WTC11 (cell line): ENCODE measurements around the gene ALMS1. TPM values are rescaled to one million over a fixed set of nuclear protein-coding genes. Genes with fewer than 3 reads are reported as not detected.

Source experiments
- ATAC-seq: fragments of 200-7000 bp; cut with Tn5 transposase; 2 replicates; pipeline ENCODE4 v1.10.0; 2021; ENCODE audit warnings: mild to moderate bottlenecking, moderate library complexity
- CTCF ChIA-PET: fragments of 300-600 bp; sonication (Branson Sonifier 250); formaldehyde crosslinking; loops from one replicate; lab custom pipeline; 2021; ENCODE audit warnings: antibody characterized with exemption; lab: Charles Lee
- POLR2A ChIA-PET: fragments of 350-600 bp; sonication (Branson Sonifier 250); formaldehyde crosslinking; loops from one replicate; lab custom pipeline; 2021; ENCODE audit warnings: antibody characterized with exemption; lab: Charles Lee
- DNase-seq: peaks from one replicate; pipeline ENCODE4 v3.0.0; 2021; ENCODE audit warnings: low spot score
- H3K27ac Mint-ChIP-seq: 2 replicates; pipeline ENCODE4 v1.8.0; 2021; ENCODE audit warnings: mixed read lengths
- H3K27me3 Mint-ChIP-seq: 2 replicates; pipeline ENCODE4 v1.8.0; 2021; ENCODE audit warnings: low read depth, mild to moderate bottlenecking, moderate library complexity, mixed read lengths
- H3K36me3 Mint-ChIP-seq: 2 replicates; pipeline ENCODE4 v1.8.0; 2021; ENCODE audit warnings: mixed read lengths
- H3K4me1 Mint-ChIP-seq: 2 replicates; pipeline ENCODE4 v1.8.0; 2022; ENCODE audit warnings: mixed read lengths
- H3K4me3 Mint-ChIP-seq: 2 replicates; pipeline ENCODE4 v1.8.0; 2021; ENCODE audit warnings: mild to moderate bottlenecking, moderate library complexity, mixed read lengths
- H3K9me3 Mint-ChIP-seq: 2 replicates; pipeline ENCODE4 v1.8.0; 2021; ENCODE audit warnings: mixed read lengths
- CREM ChIP-seq: sonication (generic); formaldehyde crosslinking; IDR thresholded peaks from 2 replicates; pipeline ENCODE4 v1.8.1; 2022; ENCODE audit warnings: mild to moderate bottlenecking, missing genetic modification reagents, moderate library complexity
- GABPB1 ChIP-seq: sonication (generic); formaldehyde crosslinking; IDR thresholded peaks from 2 replicates; pipeline ENCODE4 v1.8.1; 2023; ENCODE audit warnings: mild to moderate bottlenecking, missing genetic modification reagents
- GRHL2 ChIP-seq: fragments of 250-450 bp; sonication (Bioruptor Pico); IDR thresholded peaks from 2 replicates; pipeline ENCODE4 v1.8.0; 2022; ENCODE audit warnings: mild to moderate bottlenecking, moderate library complexity; ENCODE audit not compliant: insufficient replicate concordance, severe bottlenecking
- RORB ChIP-seq: fragments of 250-450 bp; sonication (Bioruptor Pico); IDR thresholded peaks from 2 replicates; pipeline ENCODE4 v1.9.0; 2021; ENCODE audit warnings: mild to moderate bottlenecking
- SMAD4 ChIP-seq: sonication (generic); formaldehyde crosslinking; IDR thresholded peaks from 2 replicates; pipeline ENCODE4 v1.8.0; 2022; ENCODE audit warnings: mild to moderate bottlenecking, missing genetic modification reagents
- TP53 ChIP-seq: sonication (generic); formaldehyde crosslinking; IDR thresholded peaks from 2 replicates; pipeline ENCODE4 v1.8.1; 2023; ENCODE audit warnings: mild to moderate bottlenecking, missing genetic modification reagents
- ZBTB21 ChIP-seq: sonication (generic); formaldehyde crosslinking; IDR thresholded peaks from 2 replicates; pipeline ENCODE4 v1.8.1; 2023; ENCODE audit warnings: mild to moderate bottlenecking, missing genetic modification reagents, borderline replicate concordance
- ZNF219 ChIP-seq: sonication (generic); formaldehyde crosslinking; IDR thresholded peaks from 2 replicates; pipeline ENCODE4 v1.8.0; 2023; ENCODE audit warnings: missing genetic modification reagents, mild to moderate bottlenecking, borderline replicate concordance
- ZNF232 ChIP-seq: sonication (generic); formaldehyde crosslinking; IDR thresholded peaks from 2 replicates; pipeline ENCODE4 v1.8.0; 2022; ENCODE audit warnings: mild to moderate bottlenecking, missing genetic modification reagents
- total RNA-seq: library from RNA; stranded (reverse); gene quantifications from 3 replicates; pipeline ENCODE4 v1.2.3, GENCODE V29; 2021
- TF ChIP-seq, protein P1 (sequence below): sonication (generic); formaldehyde crosslinking; IDR thresholded peaks from 2 replicates; pipeline ENCODE4 v1.8.0; 2022; ENCODE audit warnings: mild to moderate bottlenecking, missing genetic modification reagents
- TF ChIP-seq, protein P2 (sequence below): fragments of 250-450 bp; sonication (Bioruptor Pico); conservative IDR thresholded peaks from 2 replicates; pipeline ENCODE4 v1.9.0; 2021; ENCODE audit warnings: mild to moderate bottlenecking
- TF ChIP-seq, protein P3 (sequence below): fragments of 250-450 bp; sonication (Bioruptor Pico); IDR thresholded peaks from 2 replicates; pipeline ENCODE4 v1.8.0; 2021; ENCODE audit warnings: mild to moderate bottlenecking
- TF ChIP-seq, protein P4 (sequence below): fragments of 250-450 bp; sonication (Bioruptor Pico); IDR thresholded peaks from 2 replicates; pipeline ENCODE4 v1.9.0; 2021; ENCODE audit warnings: mild to moderate bottlenecking, borderline replicate concordance
- TF ChIP-seq, protein P5 (sequence below): sonication (generic); formaldehyde crosslinking; IDR thresholded peaks from 2 replicates; pipeline ENCODE4 v1.8.0; 2022; ENCODE audit warnings: mild to moderate bottlenecking, missing genetic modification reagents
- TF ChIP-seq, protein P6 (sequence below): sonication (generic); formaldehyde crosslinking; IDR thresholded peaks from 2 replicates; pipeline ENCODE4 v1.8.1; 2022; ENCODE audit warnings: low read depth, missing genetic modification reagents, borderline replicate concordance
- TF ChIP-seq, protein P7 (sequence below): sonication (generic); formaldehyde crosslinking; IDR thresholded peaks from 2 replicates; pipeline ENCODE4 v1.8.1; 2022; ENCODE audit warnings: mild to moderate bottlenecking, moderate library complexity, missing genetic modification reagents
- TF ChIP-seq, protein P8 (sequence below): fragments of 250-450 bp; sonication (Bioruptor Pico); IDR thresholded peaks from 2 replicates; pipeline ENCODE4 v1.9.0; 2021; ENCODE audit warnings: mild to moderate bottlenecking
- TF ChIP-seq, protein P9 (sequence below): fragments of 250-450 bp; sonication (Bioruptor Pico); IDR thresholded peaks from 2 replicates; pipeline ENCODE4 v1.9.0; 2021; ENCODE audit warnings: moderate library complexity, mild to moderate bottlenecking, inconsistent platforms, borderline replicate concordance

Gene ALMS1
- total RNA-seq, 1 experiment from 2014 or later: 37.3 TPM

DNA sequence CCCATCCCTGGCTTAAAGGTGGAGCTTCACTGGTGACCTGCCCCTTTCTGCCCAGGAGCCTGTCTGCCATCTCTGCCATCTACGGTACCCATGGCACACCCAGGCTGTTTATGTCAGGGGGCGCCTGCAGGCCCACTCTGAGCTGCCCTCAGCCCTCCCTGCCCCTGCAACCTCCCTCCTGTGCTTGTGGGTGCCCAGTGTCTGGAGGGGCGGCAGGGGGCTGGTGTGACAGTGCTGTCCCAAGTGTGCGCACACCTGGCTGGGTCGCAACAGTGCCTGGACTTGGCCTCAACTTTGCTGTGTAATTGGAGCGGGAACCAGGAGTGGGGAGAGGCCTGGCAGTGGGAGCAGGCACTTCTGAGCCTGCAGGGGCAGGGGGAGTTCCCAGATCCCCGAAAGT is 102.4 kb downstream of the ALMS1 start:
- CTCF ChIA-PET: no interaction called here

More for the DNA sequence above, 102.4 kb downstream of the ALMS1 start:
- H3K9me3 Mint-ChIP-seq: peaks cover 4% of the 10 kb centered on the region; the same call in 1 of the 2 replicates
- peaks cover 20% of the 10 kb centered on the region for H3K4me1 Mint-ChIP-seq
- ATAC-seq (no peak), DNase-seq (no peak)
- H3K36me3 Mint-ChIP-seq: peaks cover 31% of the 10 kb centered on the region
- TF ChIP-seq GABPB1 (CRISPR knock-in tag) (no peak), SMAD4 (no peak), ZNF232 (CRISPR knock-in tag) (no peak), ZBTB21 (CRISPR knock-in tag) (no peak), GRHL2 (CRISPR knock-in tag) (no peak), CREM (no peak), TP53 (CRISPR knock-in tag) (no peak), RORB (CRISPR knock-in tag) (no peak), ZNF219 (CRISPR knock-in tag) (no peak)
- TF ChIP-seq, protein P1, sequence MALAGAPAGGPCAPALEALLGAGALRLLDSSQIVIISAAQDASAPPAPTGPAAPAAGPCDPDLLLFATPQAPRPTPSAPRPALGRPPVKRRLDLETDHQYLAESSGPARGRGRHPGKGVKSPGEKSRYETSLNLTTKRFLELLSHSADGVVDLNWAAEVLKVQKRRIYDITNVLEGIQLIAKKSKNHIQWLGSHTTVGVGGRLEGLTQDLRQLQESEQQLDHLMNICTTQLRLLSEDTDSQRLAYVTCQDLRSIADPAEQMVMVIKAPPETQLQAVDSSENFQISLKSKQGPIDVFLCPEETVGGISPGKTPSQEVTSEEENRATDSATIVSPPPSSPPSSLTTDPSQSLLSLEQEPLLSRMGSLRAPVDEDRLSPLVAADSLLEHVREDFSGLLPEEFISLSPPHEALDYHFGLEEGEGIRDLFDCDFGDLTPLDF (CRISPR knock-in tag): no peak
- TF ChIP-seq, protein P2, sequence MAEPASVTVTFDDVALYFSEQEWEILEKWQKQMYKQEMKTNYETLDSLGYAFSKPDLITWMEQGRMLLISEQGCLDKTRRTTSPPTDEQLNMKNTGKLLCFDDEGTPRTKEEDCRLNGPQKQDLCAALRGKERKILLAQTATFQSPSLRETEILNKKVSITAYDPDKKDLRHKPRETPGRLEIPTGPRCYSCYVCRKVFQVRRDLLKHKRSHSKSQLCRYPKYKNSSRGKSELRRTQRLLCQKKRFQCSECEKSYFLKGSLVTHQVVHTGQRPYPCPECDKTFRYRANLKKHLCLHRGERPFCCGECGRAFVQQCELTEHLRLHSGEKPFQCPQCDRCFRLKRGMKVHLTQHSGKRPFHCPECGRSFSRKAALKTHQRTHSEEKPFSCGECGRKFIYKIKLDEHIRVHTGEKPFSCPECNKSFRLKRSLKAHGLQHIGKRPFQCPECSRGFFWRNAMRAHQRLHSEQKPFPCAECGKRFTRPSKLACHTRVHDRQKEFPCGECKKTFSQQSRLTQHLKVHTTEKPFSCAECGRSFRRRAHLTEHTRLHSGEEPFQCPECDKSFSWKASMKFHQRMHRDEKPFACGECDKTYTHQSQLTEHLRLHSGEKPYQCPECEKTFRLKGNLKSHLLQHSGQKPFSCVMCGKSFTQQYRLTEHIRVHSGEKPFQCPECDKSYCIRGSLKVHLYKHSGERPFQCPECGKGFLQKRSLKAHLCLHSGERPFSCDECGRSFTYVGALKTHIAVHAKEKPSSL (CRISPR knock-in tag): no peak
- TF ChIP-seq, protein P3, sequence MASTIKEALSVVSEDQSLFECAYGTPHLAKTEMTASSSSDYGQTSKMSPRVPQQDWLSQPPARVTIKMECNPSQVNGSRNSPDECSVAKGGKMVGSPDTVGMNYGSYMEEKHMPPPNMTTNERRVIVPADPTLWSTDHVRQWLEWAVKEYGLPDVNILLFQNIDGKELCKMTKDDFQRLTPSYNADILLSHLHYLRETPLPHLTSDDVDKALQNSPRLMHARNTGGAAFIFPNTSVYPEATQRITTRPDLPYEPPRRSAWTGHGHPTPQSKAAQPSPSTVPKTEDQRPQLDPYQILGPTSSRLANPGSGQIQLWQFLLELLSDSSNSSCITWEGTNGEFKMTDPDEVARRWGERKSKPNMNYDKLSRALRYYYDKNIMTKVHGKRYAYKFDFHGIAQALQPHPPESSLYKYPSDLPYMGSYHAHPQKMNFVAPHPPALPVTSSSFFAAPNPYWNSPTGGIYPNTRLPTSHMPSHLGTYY: no peak
- TF ChIP-seq, protein P4, sequence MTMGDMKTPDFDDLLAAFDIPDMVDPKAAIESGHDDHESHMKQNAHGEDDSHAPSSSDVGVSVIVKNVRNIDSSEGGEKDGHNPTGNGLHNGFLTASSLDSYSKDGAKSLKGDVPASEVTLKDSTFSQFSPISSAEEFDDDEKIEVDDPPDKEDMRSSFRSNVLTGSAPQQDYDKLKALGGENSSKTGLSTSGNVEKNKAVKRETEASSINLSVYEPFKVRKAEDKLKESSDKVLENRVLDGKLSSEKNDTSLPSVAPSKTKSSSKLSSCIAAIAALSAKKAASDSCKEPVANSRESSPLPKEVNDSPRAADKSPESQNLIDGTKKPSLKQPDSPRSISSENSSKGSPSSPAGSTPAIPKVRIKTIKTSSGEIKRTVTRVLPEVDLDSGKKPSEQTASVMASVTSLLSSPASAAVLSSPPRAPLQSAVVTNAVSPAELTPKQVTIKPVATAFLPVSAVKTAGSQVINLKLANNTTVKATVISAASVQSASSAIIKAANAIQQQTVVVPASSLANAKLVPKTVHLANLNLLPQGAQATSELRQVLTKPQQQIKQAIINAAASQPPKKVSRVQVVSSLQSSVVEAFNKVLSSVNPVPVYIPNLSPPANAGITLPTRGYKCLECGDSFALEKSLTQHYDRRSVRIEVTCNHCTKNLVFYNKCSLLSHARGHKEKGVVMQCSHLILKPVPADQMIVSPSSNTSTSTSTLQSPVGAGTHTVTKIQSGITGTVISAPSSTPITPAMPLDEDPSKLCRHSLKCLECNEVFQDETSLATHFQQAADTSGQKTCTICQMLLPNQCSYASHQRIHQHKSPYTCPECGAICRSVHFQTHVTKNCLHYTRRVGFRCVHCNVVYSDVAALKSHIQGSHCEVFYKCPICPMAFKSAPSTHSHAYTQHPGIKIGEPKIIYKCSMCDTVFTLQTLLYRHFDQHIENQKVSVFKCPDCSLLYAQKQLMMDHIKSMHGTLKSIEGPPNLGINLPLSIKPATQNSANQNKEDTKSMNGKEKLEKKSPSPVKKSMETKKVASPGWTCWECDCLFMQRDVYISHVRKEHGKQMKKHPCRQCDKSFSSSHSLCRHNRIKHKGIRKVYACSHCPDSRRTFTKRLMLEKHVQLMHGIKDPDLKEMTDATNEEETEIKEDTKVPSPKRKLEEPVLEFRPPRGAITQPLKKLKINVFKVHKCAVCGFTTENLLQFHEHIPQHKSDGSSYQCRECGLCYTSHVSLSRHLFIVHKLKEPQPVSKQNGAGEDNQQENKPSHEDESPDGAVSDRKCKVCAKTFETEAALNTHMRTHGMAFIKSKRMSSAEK (CRISPR knock-in tag): no peak
- TF ChIP-seq, protein P5, sequence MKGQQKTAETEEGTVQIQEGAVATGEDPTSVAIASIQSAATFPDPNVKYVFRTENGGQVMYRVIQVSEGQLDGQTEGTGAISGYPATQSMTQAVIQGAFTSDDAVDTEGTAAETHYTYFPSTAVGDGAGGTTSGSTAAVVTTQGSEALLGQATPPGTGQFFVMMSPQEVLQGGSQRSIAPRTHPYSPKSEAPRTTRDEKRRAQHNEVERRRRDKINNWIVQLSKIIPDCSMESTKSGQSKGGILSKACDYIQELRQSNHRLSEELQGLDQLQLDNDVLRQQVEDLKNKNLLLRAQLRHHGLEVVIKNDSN: no peak
- TF ChIP-seq, protein P6, sequence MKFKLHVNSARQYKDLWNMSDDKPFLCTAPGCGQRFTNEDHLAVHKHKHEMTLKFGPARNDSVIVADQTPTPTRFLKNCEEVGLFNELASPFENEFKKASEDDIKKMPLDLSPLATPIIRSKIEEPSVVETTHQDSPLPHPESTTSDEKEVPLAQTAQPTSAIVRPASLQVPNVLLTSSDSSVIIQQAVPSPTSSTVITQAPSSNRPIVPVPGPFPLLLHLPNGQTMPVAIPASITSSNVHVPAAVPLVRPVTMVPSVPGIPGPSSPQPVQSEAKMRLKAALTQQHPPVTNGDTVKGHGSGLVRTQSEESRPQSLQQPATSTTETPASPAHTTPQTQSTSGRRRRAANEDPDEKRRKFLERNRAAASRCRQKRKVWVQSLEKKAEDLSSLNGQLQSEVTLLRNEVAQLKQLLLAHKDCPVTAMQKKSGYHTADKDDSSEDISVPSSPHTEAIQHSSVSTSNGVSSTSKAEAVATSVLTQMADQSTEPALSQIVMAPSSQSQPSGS (CRISPR knock-in tag): no peak
- TF ChIP-seq, protein P7, sequence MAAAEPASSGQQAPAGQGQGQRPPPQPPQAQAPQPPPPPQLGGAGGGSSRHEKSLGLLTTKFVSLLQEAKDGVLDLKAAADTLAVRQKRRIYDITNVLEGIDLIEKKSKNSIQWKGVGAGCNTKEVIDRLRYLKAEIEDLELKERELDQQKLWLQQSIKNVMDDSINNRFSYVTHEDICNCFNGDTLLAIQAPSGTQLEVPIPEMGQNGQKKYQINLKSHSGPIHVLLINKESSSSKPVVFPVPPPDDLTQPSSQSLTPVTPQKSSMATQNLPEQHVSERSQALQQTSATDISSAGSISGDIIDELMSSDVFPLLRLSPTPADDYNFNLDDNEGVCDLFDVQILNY (CRISPR knock-in tag): no peak
- TF ChIP-seq, protein P8, sequence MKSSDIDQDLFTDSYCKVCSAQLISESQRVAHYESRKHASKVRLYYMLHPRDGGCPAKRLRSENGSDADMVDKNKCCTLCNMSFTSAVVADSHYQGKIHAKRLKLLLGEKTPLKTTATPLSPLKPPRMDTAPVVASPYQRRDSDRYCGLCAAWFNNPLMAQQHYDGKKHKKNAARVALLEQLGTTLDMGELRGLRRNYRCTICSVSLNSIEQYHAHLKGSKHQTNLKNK (CRISPR knock-in tag): no peak
- TF ChIP-seq, protein P9, sequence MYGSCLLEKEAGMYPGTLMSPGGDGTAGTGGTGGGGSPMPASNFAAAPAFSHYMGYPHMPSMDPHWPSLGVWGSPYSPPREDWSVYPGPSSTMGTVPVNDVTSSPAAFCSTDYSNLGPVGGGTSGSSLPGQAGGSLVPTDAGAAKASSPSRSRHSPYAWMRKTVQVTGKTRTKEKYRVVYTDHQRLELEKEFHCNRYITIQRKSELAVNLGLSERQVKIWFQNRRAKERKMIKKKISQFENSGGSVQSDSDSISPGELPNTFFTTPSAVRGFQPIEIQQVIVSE (CRISPR knock-in tag): no peak
- no peak overlapping the region for H3K4me3 Mint-ChIP-seq
- POLR2A ChIA-PET: no interaction called here
- no peak overlapping the region for H3K27ac Mint-ChIP-seq
- no peaks in the 10 kb centered on the region for H3K27me3 Mint-ChIP-seq
